ENCODE measurements around the gene JCAD.

DNA sequence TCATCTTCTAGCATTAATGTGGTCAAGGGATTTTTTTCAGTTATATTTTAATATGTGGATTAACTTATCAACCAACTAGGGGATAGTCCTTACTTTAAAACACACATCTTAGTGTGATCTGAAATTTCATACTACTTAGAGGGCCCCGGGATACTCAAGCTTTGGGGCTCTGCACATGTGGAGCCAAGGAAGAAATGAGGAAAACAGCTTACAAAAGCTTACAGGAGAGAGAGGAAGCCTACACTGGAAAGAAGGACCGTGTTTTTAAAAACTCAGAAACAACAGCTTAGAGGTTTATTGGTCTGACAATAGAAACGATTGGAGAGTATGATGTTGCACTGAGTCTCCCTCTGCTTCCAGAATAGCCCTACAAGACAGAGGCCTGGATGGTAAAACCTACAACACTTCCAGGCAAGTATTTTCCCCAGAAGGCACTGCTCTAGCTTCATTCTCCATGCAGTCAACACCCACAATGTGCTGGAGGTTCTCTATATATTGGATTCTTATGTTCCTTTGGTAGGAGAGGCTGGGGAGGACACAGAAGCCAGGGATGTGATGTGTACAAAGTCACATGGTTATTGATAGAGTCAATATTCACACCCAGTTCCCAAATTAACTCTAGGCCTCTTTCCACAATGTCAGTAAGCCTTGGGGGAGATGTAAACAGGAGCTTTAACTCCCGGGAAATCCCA is 47.3 kb downstream of the JCAD start:
- no peak for TF ChIP-seq CTCF (IDR thresholded peaks at IDR 0.05)
- no peak for TF ChIP-seq POLR2A (IDR thresholded peaks at IDR 0.05)
